ENCODE data around the gene EIF3K.
"Not testable (repeated sequence)": the region's sequence is repeated elsewhere in the genome, so short reads cannot be mapped to it uniquely, and the experiment has no call there.

The EIF3K gene

DNA sequence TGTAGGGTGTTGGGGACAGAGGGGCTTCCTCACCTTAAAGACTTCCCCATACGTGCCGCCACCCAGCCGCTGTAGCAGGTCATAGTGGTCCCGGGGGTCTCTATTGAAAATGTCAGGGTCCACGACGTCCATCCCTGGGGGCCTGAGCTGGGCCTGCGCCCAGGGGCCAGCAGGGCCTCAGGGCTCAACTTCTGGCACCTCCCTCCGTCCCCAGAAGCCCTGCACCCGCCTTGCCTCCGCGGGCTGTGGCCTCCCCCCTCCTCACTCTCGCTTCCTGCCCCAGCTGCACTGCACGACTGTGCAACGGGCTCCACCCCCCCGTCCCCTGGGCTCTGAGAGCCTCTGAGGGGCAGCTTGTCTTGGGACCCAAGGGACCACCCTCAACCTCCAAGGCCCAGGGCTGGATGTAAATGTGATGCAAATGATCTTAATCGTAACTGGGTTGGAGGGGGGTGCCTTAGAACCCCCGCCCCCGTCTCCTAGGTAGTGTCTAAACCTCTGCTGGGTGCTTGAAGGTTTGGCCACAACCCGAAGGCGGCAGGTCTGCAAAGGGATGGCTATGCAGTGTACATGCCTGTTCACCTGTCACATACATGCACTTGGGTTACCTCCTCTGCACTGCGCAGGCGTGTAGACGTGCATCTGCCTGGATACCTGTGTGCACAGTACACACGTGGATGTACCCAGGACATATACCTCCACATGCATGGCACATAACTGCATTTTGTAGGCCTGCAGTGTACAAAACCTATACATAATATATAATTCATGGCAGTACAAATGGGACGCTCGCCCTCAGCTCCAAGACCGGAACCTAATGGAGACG lies 1.0 kb upstream of the EIF3K start, which contains the start of gene MAP4K1:
TSS of gene MAP4K1 (minus strand) at position 190 of the 826 bp plus-strand sequence. CDS start at position 132, 58 bp downstream.
- DNase-seq (ENCODE audit: low read depth in 2 of 2), result peak; percentile 54 to 69

DNA sequence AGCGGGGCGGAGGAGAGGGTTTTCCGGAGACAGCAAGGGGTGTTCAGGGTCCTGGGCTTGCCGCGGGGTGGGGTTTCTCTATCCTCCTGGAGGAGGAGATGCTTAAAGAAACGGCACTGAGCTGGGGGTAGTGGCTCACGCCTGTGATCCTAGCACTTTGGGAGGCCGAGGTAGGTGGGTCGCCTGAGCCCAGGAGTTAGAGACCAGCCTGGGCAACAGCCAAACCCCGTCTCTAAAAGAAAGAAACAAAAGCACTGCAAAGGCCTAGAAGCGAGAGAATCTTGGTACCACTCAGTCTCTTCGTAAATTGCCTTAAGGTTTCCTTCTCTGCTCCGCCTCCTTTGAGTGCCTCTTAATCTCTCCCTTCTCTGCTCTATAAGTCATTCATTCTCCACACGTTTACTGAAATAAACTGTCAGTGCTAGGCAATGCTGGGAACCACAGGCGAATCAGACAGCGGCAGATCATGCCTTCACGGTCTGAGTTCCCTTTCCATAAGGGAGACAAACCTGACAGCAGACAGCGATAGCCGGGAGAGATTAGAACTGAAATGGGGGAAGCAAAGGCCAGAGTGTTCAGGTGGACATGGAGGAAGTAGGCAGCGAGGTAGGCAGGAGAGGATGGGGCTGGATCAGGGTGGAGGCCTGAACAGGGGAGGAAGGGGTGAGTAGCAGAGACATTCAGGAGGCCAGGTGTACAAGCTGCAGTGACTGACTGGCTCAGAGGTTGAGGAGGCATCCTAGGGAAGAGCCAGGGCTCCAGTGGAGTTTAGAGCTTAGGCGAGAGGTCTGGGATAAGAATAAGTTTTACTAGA lies 580 bp downstream of the EIF3K start:
- DNase-seq (ENCODE audit: low read depth in 2 of 2), result no peak

DNA sequence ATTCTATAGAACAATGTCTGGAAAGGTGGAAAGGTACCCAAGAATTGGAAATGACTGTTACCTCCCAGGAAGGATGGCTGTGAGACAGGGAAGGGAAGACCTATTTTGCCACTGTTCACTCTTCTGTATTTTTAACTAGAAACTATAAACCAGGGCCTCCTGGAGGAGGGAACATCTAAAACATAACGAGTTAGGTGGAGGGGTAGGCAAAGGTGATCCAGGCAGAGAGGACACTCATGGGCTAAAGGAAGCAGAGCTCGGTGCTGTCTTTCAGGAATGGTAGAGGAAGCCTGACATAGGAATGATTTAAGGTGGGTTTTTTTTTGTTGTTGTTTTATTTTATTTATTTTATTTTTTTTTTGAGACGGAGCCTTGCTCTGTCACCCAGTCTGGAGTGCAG lies 5.8 kb downstream of the EIF3K start:
- DNase-seq (ENCODE audit: low read depth in 2 of 2), result no peak

DNA sequence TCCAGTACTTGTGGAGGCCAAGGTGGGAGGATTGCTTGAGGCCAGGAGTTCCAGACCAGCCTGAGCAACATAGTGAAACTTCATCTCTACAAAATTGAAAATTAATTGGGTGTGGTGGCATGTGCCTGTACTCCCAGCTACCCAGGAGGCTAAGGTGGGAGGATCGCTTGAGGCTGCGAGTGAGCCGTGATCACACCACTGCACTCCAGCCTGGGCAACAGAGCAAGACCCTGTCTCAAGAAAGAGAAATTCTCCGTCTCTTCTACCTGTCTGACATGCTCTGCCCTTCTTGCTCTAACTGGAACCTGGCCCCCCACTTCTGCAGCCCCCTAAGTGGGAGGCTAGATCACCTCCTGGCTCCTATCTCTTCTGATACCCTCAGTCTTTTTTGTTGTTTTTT lies 7.4 kb downstream of the EIF3K start:
- DNase-seq (ENCODE audit: low read depth in 2 of 2), result no peak

DNA sequence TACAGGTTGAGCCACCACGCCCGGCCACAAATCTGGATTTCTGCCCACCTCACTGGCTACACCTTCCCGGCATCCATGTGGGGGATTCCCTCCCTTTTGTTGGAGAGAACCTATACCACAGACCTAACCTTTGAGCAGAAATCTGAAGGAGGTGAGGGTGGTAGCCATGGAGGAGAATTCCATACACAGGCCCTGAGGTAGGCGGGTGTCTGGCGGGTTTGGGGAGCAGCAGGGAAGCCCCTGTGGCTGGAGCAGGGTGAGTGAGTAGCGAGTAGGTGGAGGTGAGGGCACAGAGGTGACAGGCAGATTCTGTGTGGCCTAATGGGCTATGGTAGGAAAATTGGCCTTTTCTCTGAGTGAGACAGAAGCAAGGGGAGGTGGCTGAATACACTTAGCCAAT lies 10.6 kb downstream of the EIF3K start:
- no peak for DNase-seq (ENCODE audit: low read depth in 2 of 2)

DNA sequence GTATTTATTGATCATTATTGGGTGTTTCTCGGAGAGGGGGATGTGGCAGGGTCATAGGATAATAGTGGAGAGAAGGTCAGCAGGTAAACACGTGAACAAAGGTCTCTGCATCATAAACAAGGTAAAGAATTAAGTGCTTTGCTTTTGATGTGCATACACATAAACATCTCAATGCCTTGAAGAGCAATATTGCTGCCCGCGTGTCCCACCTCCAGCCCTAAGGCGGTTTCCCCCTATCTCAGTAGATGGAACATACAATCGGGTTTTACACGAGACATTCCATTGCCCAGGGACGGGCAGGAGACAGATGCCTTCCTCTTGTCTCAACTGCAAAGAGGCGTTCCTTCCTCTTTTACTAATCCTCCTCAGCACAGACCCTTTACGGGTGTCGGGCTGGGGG lies 12.3 kb downstream of the EIF3K start:
- DNase-seq (ENCODE audit: low read depth in 2 of 2), result not testable (repeated sequence)

DNA sequence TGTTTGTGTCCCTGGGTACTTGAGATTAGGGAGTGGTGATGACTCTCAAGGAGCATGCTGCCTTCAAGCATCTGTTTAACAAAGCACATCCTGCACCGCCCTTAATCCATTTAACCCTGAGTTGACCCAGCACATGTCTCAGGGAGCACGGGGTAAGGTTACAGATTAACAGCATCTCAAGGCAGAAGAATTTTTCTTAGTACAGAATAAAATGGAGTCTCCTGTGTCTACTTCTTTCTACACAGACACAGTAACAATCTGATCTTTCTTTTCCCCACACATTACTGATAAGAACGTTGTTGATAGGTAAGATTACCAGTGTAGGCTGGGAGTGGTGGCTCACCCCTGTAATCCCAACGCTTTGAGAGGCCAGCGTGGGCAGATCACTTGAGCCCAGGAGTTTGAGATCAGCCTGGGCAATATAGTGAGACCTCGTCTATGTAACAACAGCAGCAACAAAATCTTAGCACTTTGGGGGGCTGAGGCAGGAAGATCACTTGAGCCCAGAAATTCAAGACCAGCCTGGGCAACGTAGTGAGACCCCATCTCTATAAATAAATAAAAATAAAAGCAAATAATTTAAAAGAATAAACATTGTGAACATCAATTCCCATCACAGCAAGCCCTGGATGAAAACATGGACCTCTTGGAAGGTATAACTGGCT lies 13.0 kb downstream of the EIF3K start:
- DNase-seq (ENCODE audit: low read depth in 2 of 2), result not testable (repeated sequence)

DNA sequence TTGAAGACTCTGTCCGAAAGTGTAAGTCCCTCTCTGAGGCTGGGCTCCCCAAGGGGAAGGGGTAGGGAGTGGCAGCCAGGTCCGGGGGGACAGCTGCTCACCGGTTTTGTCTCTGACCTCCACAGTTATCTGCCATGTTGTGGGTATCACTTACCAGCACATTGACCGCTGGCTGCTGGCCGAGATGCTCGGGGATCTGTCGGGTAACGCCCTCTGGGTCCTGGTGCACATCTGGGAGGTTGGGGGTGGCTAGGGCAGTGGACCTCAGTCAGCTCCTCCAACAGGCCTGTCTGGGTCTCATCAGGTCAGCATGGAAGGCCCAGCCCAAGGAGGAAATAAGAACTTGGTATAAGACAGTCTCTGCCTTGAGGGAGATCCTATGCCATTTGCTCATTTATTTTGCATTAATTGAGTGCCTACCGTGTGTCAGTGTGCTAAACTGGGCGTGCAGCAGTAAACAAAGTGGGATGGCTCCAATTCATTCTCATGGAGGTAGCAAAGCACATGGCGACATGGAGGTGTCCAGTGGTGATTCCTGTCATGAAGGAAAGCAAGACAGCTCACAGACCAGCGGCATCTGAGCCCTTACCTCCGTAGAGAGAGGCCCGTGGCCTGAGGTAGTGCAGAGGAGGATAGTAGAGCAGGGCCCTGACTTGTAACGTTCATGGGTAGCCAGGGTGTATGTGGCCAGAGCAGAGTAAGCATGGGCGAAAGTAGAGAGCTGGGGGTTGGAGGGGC lies 13.7 kb downstream of the EIF3K start:
- DNase-seq (ENCODE audit: low read depth in 2 of 2), result no peak

DNA sequence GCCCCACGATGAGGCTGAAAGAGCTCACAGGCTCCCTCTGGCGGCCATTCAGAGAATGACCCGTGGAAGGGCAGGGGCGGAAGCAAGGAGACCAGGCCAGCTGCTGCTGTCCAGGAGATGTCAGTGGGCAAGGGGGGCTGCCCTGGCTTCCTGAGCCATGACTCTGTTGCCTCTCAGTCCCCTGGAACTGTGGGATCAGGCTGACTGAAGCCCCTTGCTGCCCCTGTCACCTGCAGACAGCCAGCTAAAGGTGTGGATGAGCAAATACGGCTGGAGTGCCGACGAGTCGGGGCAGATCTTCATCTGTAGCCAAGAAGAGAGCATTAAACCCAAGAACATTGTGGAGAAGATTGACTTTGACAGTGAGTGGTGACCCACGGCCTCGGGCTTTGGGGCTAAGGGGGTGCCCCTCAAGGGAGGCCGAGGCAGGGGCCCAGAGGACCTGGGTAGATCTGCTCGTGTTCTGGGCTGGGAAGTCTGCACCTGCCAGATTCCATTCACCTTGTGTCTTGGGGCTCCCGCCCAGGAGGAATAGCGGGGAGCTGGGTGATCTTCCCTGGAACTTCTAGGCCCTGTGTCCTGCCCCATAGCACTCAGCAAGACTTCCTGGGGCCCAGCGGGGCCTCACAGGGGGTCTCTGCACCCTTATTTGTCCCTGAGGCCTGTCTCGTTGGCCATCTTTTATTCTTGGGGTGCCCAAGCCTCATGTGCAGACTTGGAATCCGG lies 15.9 kb downstream of the EIF3K start:
- peak; percentile 48 to 72 for DNase-seq (ENCODE audit: low read depth in 2 of 2)

DNA sequence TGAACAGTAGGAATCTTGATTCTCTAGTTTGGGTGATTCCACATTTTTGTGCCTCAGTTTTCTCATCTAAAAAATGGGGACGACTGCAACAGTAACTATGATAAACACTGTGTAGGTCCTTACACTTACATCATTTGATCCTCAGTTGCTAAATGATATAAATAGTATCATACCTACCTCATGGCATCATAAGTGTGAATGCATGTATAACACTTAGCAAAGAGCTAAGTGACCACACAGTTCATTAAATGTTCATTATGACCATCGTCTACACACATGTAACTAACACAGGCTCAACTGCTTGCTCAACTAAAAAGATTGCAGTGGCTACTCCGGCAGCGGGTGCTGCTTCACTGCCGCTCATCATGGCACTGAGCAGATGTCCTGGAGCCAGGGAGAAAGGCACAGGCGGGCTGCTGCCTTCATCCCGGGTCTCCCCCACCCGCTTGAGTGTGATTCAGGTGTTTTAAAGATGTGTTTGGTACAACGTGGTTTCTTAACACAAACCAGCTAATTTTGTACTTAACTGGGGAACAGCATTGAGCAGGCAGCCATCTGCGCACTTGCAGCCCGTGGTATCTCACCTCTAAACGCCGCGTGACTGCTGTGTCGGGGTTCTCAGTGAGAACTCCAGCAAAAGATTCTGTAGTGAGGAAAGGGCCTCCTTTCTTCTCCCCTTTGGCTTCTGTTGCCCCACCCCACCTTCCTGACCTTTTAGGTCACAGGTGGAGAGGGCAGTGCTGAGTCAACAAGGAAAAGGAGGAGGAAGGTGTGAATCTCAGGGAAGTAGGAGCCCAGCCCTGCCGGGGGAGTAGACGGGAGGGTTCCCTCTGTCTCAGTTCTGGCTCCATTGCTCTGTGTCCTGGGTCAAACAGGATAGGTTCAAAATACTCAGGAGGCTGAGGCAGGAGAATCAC lies 16.8 kb downstream of the EIF3K start:
- no peak for DNase-seq (ENCODE audit: low read depth in 2 of 2)

DNA sequence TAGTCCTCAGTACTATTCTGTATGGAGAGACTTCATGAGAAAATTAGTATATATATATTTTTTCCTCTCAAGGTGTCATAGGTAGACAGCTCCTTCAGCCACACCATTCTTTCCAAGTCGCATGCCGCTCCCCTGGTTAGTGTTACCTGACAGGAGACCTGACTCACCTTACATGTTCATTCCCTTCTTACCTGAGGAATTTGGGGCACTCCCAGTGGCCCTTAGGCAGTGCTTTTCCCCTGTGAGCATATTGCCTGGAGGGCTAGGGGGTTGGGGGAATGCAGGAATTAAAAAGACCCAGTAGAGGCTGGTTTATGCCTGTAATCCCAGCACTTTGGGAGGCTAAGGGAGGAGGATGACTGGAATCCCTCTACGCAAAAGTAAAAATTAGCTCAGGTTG lies 19.5 kb downstream of the EIF3K start:
- DNase-seq (ENCODE audit: low read depth in 2 of 2), result no peak

DNA sequence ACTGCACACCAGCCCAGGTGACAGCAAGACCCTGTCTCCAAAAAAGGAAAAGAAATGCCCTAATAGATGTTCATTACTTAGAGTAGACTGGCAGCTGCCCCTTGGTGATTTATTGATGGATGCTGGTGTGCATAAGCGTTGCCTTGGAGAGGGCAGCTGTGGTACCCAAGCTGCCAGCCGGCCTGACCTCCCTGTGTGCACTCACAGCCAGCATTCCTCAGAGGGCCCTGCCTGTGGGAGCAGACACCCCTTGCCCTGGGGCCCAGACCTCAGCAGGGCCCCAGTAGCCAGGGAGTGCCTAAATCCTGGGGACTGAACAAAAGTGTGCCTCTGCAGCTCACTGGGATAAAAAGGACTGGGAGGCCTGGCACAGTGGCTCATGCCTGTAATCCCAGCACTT lies 20.7 kb downstream of the EIF3K start:
- no peak for DNase-seq (ENCODE audit: low read depth in 2 of 2)

DNA sequence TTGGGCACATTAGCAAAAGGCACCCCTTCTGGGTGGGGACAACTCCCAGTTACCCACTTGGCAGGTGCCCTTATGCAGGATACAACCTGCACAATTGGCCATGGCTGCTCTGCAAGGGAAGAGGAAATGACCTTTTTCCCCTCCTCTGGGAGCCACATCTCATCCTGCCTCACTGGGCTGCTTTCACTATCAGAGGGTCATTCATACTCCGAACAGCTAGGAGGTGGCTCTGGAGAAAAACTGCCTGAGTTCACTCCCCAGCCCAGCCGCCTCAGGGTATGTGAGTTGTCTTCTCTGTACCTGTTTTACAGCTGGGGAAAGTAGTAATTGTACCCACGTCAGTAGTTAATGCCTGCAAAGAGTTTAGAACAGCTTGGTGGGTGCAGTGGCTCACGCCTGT lies 21.4 kb downstream of the EIF3K start:
- DNase-seq (ENCODE audit: low read depth in 2 of 2), result no peak

DNA sequence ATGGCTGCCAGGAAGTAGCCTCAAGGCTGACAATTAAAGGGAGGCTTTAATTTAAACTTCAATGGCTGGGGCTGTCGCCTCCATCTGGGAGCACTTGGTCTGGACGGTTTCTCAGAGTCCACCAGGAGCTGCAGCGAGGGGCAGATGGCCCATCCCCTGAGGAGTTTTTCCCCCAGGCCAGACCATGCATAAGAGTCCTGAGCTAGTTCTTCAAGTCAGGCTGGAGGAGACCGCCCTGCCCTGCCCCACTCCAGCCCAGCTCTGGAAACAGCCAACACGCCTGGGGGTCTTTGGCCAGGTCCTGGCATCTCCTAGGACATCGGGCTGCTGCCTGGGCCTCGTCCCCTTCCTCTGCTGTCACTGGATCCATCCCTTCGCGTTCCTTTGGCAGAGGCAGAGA lies 23.2 kb downstream of the EIF3K start:
- DNase-seq (ENCODE audit: low read depth in 2 of 2), result no peak

DNA sequence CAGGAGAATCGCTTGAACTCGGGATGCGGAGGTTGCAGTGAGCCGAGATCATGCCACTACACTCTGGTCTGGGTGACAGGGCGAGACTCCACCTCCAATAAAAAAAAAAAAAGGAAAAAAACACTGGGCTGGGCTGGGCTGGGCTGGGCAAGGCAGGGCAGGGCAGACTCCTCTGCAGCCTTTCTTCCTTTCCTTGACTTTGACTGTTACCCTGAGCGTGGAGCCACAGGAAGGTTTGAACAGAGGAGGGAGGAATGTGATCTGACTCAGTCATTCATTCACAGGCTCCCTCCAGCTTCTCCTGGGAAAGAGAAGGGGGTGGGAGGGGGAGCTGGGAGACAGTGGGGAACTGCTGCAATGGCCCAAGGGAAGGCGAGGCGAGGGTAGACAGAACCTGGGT lies 25.7 kb downstream of the EIF3K start:
- no peak for DNase-seq (ENCODE audit: low read depth in 2 of 2)

DNA sequence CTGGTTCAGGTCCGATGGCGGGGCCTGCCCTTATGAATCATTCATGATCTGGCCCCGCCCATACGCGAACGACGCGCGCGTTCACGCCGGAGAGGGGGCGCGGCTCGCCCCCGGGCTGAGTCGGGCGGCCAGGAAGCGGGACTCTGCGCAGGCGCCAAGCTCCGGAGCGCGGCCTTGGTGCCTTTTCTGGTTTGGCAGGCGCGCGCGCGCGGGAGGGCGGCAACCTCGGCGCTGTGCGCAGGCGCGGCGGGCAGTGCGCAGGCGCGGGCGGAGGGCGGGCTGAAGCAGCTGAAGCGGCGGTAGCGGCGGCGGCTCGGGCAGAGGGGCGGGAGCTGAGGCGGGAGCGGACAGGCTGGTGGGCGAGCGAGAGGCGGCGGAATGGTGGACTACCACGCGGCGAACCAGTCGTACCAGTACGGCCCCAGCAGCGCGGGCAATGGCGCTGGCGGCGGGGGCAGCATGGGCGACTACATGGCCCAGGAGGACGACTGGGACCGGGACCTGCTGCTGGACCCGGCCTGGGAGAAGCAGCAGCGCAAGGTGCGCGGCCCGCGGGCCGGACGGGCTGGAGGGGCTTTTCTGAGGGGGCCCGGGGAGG lies 28.5 kb downstream of the EIF3K start, which contains the start of gene ACTN4:
TSS of gene ACTN4 (plus strand) at position 282 of the 598 bp plus-strand sequence. CDS start at position 379, 97 bp downstream.
- peak; percentile 100 for DNase-seq (ENCODE audit: low read depth in 2 of 2)

DNA sequence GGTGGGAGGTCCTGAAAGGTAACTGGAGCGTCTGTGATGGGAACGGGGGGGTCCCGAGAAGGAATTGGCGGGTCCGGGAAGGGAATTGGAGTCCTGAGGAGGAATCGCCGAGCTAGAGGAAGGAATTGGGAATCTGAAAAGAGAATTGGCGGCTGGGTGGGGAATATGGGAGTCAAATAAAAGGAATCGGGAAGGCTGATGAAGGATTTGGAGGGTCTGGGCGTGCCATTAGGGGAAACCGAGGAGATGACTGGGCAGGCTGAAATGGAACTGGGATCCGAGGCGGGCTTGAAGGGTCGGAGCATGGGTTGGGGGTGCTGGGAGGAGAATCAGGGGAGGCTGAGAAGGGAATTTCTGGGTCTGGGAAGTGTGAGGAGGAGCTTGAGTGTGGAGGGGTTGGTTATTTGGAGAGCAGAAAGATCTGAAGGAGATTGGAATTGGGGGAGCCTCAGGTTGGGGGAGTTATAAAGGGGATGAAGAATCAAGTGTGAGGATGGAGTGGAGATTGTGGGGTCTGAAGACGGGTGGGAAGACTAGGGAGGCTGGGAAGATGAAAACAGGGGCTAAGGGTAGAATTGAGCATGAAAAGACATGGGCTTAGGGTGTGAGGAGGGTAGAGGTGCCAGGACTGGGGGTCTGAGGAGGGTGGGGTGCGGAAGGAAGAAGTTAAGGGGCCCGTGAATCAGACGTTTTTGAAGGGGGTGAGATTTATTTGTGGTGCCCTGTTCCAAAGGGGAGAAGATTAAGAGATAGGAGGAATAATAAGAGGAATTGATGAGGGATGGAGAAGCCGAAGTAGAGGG lies 29.2 kb downstream of the EIF3K start:
- no peak for DNase-seq (ENCODE audit: low read depth in 2 of 2)

DNA sequence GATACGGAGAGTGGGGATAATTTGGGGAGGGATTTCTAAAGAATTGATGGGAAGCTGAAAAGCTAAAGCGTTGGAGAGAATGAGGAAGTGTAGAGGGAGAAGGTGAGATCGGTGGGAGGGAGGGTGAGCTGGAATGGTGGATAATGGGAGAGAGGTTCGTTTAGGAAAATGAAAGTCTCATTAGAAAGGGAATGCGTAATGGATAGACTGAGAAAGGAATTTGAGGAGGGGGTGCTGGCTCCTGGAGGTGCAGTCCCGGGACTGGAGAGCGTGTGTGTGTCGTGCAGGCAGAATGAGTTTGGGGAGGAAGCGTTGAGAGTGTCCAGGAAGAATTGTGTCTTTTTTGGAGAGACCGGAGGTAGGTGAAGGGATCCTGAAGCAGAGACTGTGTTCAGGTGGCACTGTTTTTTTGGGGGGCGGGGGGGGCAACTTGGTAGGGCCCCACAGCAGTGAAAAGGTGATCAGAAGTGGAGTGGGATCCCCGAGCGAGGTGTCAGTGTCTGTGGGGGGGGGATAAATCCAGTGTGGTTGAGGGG lies 29.8 kb downstream of the EIF3K start:
- no peak for DNase-seq (ENCODE audit: low read depth in 2 of 2)

Measured in stimulated activated CD4-positive, alpha-beta T cell treated with anti-CD3 and anti-CD28 coated beads, Interleukin-4, amount 100 ng/mL, for 48 hours (primary cell).